Choroid plexus epithelial cell (primary cell): Measurements from ENCODE around the gene POU6F1.
"Not testable (repeated sequence)": the region's sequence is repeated elsewhere in the genome, so short reads cannot be mapped to it uniquely, and the experiment has no call there.

Source experiments
- DNase-seq: peaks from one replicate; pipeline ENCODE4 v3.0.0-alpha.2; 2010; ENCODE audit warnings: low read depth
- H3K4me3 ChIP-seq: 2 replicates; pipeline ENCODE4 v1.5.1; 2011; ENCODE audit warnings: low read depth, mild to moderate bottlenecking, control low read depth, low read length, moderate library complexity
- CTCF ChIP-seq: conservative IDR thresholded peaks from 2 replicates; pipeline ENCODE4 v1.5.1; 2011; ENCODE audit warnings: low read depth, mild to moderate bottlenecking, control low read depth, inconsistent platforms, low read length, moderate library complexity

The POU6F1 gene

GRCh38 chr12:51229116-51229809 is 11.4 kb upstream of the POU6F1 start:
- no peak overlapping the region for H3K4me3 ChIP-seq
- TF ChIP-seq CTCF, result no peak

GRCh38 chr12:51227962-51228361 is 10.1 kb upstream of the POU6F1 start:
- no peak for DNase-seq
- no peak overlapping the region for H3K4me3 ChIP-seq
- TF ChIP-seq CTCF, result no peak

More at GRCh38 chr12:51229116-51229809, 11.4 kb upstream of the POU6F1 start:
- no peak for DNase-seq

- H3K4me3 ChIP-seq, DNase-seq: not testable (repeated sequence)
Measured at GRCh38 chr12:51227112-51227511, 9.2 kb upstream of the POU6F1 start.

- no peak for TF ChIP-seq CTCF
- H3K4me3 ChIP-seq, result no peak overlapping the region
- no peak for DNase-seq
Measured at GRCh38 chr12:51225771-51226170, 7.9 kb upstream of the POU6F1 start.

- TF ChIP-seq CTCF, result no peak
- DNase-seq, result no peak
- H3K4me3 ChIP-seq, result no peak overlapping the region
Measured at GRCh38 chr12:51225234-51225633, 7.4 kb upstream of the POU6F1 start.

- H3K4me3 ChIP-seq, result no peak overlapping the region
- DNase-seq, result no peak
- TF ChIP-seq CTCF, result no peak
Measured at GRCh38 chr12:51224625-51225024, 6.8 kb upstream of the POU6F1 start.

GRCh38 chr12:51222461-51222860 is 4.6 kb upstream of the POU6F1 start:
- no peak overlapping the region for H3K4me3 ChIP-seq
- TF ChIP-seq CTCF, result no peak
- no peak for DNase-seq

- DNase-seq, H3K4me3 ChIP-seq: not testable (repeated sequence)
Measured at GRCh38 chr12:51219857-51220256, 2.0 kb upstream of the POU6F1 start.
